OCI-LY1 (cell line): Measurements from ENCODE around the gene TTC14.

Source experiments
- H2AFZ ChIP-seq: fragments of 200-600 bp; sonication (generic), shearing (Covaris generic); 2 replicates; pipeline ENCODE4 v1.6.0; 2014; ENCODE audit warnings: antibody characterized with exemption, mild to moderate bottlenecking, low read length
- H3F3A ChIP-seq: fragments of 200-600 bp; sonication (generic), shearing (Covaris generic); 2 replicates; pipeline ENCODE4 v1.6.0; 2014; ENCODE audit warnings: mild to moderate bottlenecking, antibody characterized with exemption, low read length, moderate library complexity; ENCODE audit not compliant: insufficient read depth
- H3K27ac ChIP-seq: fragments of 200-600 bp; sonication (generic); 2 replicates; pipeline ENCODE4 v1.5.1; 2014; ENCODE audit warnings: low read length, mixed run types, mild to moderate bottlenecking, low read depth; ENCODE audit not compliant: poor library complexity, severe bottlenecking
- H3K27me3 ChIP-seq: fragments of 200-600 bp; sonication (generic); 2 replicates; pipeline ENCODE4 v1.6.0; 2014; ENCODE audit warnings: antibody characterized with exemption, mild to moderate bottlenecking, low read length, moderate library complexity; ENCODE audit not compliant: insufficient read depth
- H3K36me3 ChIP-seq: fragments of 200-600 bp; sonication (generic); 2 replicates; pipeline ENCODE4 v1.6.1; 2014; ENCODE audit warnings: mild to moderate bottlenecking, antibody characterized with exemption, low read length, moderate library complexity, mixed read lengths; ENCODE audit not compliant: insufficient read depth
- H3K4me1 ChIP-seq: fragments of 200-600 bp; sonication (generic); 2 replicates; pipeline ENCODE4 v1.5.1; 2014; ENCODE audit warnings: mild to moderate bottlenecking, low read length, moderate library complexity; ENCODE audit not compliant: insufficient read depth, severe bottlenecking
- H3K4me2 ChIP-seq: fragments of 200-600 bp; sonication (generic), shearing (Covaris generic); 2 replicates; pipeline ENCODE4 v1.6.1; 2014; ENCODE audit warnings: low read length
- H3K4me3 ChIP-seq: fragments of 200-600 bp; sonication (generic); 2 replicates; pipeline ENCODE4 v1.5.1; 2014; ENCODE audit warnings: low read length, low read depth, mild to moderate bottlenecking, mixed read lengths; ENCODE audit not compliant: poor library complexity, severe bottlenecking
- H3K79me2 ChIP-seq: fragments of 200-600 bp; shearing (Covaris generic); 2 replicates; pipeline ENCODE4 v1.6.1; 2016; ENCODE audit warnings: mixed run types, low read length, mixed read lengths; ENCODE audit not compliant: insufficient read depth
- H3K9ac ChIP-seq: fragments of 200-600 bp; sonication (generic), shearing (Covaris generic); 2 replicates; pipeline ENCODE4 v1.6.1; 2014; ENCODE audit warnings: mild to moderate bottlenecking, low read length, mixed read lengths
- H3K9me2 ChIP-seq: fragments of 200-600 bp; sonication (generic), shearing (Covaris generic); 2 replicates; pipeline ENCODE4 v1.6.1; 2014; ENCODE audit warnings: low read depth, mild to moderate bottlenecking, low read length, mixed read lengths
- H3K9me3 ChIP-seq: fragments of 200-600 bp; shearing (Covaris generic); 2 replicates; pipeline ENCODE4 v1.6.1; 2014; ENCODE audit warnings: low read length, mixed read lengths
- H4K20me1 ChIP-seq: fragments of 200-600 bp; sonication (generic), shearing (Covaris generic); 2 replicates; pipeline ENCODE4 v1.6.0; 2016; ENCODE audit warnings: mild to moderate bottlenecking, low read length; ENCODE audit not compliant: insufficient read depth
- EZH2 ChIP-seq: fragments of 200-600 bp; sonication (generic), shearing (Covaris generic); IDR thresholded peaks from 2 replicates; pipeline ENCODE4 v1.8.0; 2017; ENCODE audit warnings: borderline replicate concordance, mixed run types, mild to moderate bottlenecking, antibody characterized with exemption, low read length, moderate library complexity, mixed read lengths
- TF ChIP-seq, protein P1 (sequence below): fragments of 200-600 bp; sonication (generic), shearing (Covaris generic); IDR thresholded peaks from 2 replicates; pipeline ENCODE4 v1.5.1; 2017; ENCODE audit warnings: mild to moderate bottlenecking, antibody characterized with exemption, low read length, moderate library complexity, mixed read lengths

The TTC14 gene

DNA sequence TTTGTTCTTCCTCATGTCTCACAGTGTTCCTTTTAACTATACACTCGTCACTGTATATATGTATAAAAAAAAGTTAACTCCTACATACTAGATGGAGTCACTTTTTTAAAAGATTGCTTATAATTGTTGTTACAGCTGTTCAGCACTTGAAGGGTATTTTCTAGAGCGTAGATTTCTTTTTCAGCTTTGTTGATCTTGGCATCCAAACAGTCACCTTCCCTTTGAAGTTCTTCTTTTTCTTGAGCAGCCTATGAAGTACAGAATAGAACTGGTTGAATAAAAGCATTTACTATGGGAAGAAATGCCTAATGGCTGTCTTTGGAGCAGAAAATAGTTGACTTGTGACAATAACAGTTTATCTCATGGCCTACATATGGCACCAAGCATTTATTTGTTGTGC lies 17.8 kb downstream of the TTC14 start:
- Histone ChIP-seq H3F3A (no peaks in the 10 kb centered on the region), H3K4me3 (no peak overlapping the region), H3K9ac (no peak overlapping the region), H3K79me2 (no peaks in the 10 kb centered on the region), H3K9me2 (0 out of 2 replicates have a peak, but pooled peaks cover 3% of the 10 kb centered on the region), H3K9me3 (no peaks in the 10 kb centered on the region), H3K27ac (no peak overlapping the region), H3K4me1 (no peaks in the 10 kb centered on the region), H3K36me3 (peaks cover 7% of the 10 kb centered on the region; the same call in 1 of the 2 replicates), H3K27me3 (no peaks in the 10 kb centered on the region), H4K20me1 (no peaks in the 10 kb centered on the region), H3K4me2 (no peak overlapping the region), H2AFZ (no peak overlapping the region)
- no peak for TF ChIP-seq EZH2
- TF ChIP-seq, protein P1, sequence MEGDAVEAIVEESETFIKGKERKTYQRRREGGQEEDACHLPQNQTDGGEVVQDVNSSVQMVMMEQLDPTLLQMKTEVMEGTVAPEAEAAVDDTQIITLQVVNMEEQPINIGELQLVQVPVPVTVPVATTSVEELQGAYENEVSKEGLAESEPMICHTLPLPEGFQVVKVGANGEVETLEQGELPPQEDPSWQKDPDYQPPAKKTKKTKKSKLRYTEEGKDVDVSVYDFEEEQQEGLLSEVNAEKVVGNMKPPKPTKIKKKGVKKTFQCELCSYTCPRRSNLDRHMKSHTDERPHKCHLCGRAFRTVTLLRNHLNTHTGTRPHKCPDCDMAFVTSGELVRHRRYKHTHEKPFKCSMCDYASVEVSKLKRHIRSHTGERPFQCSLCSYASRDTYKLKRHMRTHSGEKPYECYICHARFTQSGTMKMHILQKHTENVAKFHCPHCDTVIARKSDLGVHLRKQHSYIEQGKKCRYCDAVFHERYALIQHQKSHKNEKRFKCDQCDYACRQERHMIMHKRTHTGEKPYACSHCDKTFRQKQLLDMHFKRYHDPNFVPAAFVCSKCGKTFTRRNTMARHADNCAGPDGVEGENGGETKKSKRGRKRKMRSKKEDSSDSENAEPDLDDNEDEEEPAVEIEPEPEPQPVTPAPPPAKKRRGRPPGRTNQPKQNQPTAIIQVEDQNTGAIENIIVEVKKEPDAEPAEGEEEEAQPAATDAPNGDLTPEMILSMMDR: no peak

DNA sequence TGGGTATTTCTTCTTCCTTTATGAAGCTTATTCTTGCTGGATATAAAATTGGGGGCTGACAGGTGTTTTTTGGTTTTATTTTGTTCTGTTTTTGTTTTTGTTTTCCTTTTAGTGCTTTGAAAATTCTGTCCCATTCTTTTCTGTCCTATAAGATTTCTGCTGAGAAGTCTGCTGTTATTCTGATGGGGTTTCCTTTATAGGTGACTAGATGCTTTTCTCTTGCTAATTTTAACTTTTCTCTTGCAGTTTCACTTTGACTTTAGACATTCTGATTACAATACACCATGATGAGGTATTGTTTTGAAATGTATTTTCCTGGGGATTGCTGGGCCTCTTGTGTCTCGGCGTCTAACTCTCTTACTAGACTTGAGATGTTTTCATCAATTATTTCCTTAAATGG lies 22.8 kb downstream of the TTC14 start:
- TF ChIP-seq, protein P1: no peak
- TF ChIP-seq EZH2: no peak
- no peaks in the 10 kb centered on the region for H4K20me1 ChIP-seq
- H3K9ac ChIP-seq: no peak overlapping the region
- H3K79me2 ChIP-seq: no peaks in the 10 kb centered on the region
- no peaks in the 10 kb centered on the region for H3K27me3 ChIP-seq
- H3F3A ChIP-seq: no peaks in the 10 kb centered on the region
- no peak overlapping the region for H2AFZ ChIP-seq
- no peaks in the 10 kb centered on the region for H3K36me3 ChIP-seq
- H3K9me3 ChIP-seq: no peaks in the 10 kb centered on the region
- no peak overlapping the region for H3K4me2 ChIP-seq
- H3K4me3 ChIP-seq: no peak overlapping the region
- H3K27ac ChIP-seq: no peak overlapping the region
- H3K4me1 ChIP-seq: no peaks in the 10 kb centered on the region
- H3K9me2 ChIP-seq: no peaks in the 10 kb centered on the region

DNA sequence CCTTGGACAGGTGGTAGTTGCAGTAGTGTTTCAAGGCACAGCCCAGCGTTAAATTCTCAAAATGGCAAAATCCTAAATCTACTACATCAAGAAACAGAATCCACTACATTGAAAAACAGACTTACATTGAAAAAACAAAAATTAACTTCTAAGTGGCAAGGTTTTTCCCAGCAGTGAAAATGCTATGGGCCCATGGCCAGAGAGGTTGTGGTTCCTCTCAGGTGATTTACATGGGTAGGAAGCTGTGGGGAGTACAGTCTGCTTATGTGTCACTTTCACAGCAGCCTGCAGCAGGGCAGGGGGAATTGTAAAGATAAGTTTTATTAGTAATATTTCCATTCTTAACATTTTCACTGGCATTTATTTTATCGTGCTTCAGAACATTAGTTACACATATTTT lies 24.9 kb downstream of the TTC14 start:
- Histone ChIP-seq H3K9ac (no peak overlapping the region), H3K27ac (no peak overlapping the region), H3K9me3 (no peaks in the 10 kb centered on the region), H2AFZ (no peak overlapping the region), H3F3A (no peaks in the 10 kb centered on the region), H3K36me3 (no peaks in the 10 kb centered on the region), H3K4me3 (no peak overlapping the region), H3K9me2 (no peaks in the 10 kb centered on the region), H3K79me2 (no peaks in the 10 kb centered on the region), H3K4me1 (no peaks in the 10 kb centered on the region), H3K27me3 (no peaks in the 10 kb centered on the region), H4K20me1 (no peaks in the 10 kb centered on the region), H3K4me2 (no peak overlapping the region)
- no peak for TF ChIP-seq EZH2
- TF ChIP-seq, protein P1: no peak
